Colon (tissue), 2 donors: ENCODE results near the gene SFI1.
"Not testable (repeated sequence)": the region's sequence is repeated elsewhere in the genome, so short reads cannot be mapped to it uniquely, and the experiment has no call there.

Experiments used
- FAIRE-seq: peaks from 2 replicates; lab custom pipeline; 2012; peaks lifted over from hg19 to GRCh38; lab: Jason Lieb, UNC
- donor health status: control.
- donor health status: control.

The SFI1 gene

GRCh38 chr22:31491218-31491962 lies 4.9 kb upstream of the SFI1 start:
- no peak for FAIRE-seq

DNA sequence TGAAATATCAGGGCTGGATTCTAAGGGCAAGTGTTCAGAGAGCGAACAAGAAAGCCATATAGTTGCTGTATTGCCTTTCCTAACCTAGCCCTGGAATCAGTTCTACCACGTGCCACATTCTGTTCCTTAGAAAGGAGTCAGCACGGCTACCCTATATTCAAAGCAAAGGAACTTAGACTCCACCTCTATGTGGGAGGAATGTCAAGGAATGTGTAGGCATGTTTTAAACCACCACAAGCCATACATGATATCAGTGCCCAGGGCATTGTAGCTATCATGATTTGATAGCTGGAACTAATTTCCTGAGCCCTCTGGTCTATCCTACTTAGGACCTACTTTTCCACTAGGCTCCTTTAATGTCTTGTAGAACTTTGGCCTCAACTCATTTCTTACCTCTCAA lies 4.2 kb upstream of the SFI1 start:
- no peak for FAIRE-seq

DNA sequence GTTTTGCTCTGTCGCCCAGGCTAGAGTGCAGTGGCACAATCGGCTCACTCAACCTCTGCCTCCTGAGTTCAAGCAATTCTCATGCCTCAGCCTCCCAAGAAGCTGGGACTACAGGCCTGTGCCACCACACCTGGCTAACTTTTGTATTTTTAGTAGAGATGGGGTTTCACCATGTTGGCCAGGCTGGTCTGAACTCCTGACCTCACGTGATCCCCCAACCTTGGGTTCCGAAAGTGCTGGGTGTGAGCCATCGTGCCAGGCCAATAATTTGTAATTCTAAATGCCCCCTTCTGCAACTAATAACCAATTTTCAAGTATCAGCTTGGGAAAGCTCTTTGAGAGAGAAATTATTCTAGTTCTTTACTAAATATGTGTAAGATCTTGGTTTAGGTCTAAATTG lies 3.0 kb upstream of the SFI1 start:
- FAIRE-seq: not testable (repeated sequence)

- no peak for FAIRE-seq
These were observed 993 bp upstream of the SFI1 start for GRCh38 chr22:31495343-31495742.

DNA sequence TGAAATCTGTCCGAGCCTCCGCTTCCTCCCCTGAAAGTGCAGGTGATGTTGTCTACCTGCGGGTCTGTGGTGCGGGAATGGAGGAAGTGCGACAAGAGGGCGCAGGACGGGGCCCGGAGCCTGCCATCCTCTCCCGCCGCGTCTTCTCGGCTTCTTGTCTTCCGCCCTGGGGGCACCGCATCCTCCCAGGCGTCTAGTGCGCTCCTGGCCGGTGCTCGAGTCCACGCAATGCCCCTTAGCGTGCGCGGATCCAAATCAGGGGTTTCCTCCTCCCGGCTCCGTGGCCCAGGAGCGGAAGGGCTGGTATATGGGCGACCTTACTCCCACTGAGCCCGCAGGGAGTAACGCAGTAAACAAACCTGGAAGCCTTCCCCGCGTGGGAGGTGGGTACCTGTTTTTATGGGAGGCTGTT lies 405 bp downstream of the SFI1 start:
- no peak for FAIRE-seq

DNA sequence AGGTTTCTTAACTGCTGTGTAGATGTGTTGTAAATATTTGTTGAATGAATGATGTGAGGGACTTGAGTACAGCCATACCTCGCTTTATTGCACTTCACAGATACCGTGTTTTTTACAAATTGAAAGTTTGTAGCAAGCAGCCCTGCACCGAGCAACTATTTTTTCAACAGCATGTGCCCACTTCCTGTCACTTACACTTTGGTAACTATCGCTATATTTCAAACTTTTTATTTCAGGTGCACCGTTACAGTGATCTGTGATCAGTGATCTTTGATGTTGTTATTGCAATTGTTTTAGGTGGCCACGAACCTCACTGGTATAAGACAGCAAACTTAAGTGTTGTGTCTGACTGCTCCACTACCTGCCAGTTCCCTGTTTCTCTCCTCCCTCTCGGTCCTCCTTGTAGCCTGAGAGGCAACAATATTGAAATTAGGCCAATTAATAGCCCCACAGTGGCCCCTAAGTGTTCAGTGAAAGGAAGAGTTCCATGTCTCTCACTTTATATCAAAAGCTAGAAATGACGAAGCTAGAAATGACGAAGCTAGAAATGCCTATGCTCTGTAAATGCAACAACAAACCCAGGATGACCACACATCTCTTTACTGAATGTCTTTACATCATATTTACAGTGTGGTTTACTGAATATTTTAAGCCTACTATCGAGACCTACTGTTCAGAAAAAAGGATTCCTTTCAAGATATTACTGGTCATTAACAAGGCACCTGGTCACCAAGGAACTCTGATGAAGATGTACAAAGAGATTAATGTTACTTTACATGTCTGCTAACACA lies 1.0 kb downstream of the SFI1 start:
- no peak for FAIRE-seq

DNA sequence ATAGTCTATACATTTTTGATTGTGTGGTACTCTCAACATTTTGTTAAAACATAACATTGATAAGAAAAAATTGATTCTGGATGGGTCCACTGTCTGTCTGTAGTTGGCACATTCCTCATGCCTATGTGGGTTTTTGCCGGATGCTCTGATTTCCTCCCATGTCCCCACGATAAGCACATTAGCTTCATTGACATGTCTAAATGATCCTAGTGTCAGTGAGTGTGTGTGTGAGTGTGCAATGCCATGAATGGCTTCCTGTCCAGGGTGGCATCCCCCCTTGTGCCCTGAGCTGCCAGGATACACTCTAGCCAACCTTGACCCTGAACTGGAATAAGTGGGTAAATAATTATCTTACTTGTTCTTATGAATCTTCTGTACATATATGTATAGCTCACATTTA lies 5.4 kb downstream of the SFI1 start:
- no peak for FAIRE-seq

GRCh38 chr22:31503211-31503964 lies 7.1 kb downstream of the SFI1 start:
- FAIRE-seq: no peak

DNA sequence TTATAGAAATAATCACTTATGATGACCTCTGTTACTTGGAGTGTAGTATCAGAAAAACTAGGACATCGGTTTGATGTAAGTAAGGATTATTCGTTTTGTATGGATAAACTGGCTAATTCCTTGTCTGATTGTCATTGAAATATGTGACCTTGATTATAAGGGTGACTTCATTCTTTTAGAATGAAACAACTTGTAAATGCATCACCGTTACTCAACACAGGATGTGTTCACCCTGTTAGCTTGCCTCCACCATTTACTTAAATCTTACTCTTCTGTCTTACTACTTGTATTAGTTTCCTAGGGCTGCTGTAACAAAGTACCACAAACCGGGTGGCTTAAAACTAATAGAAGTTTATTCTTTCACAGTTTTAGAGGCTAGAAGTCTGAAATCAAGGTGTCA lies 7.9 kb downstream of the SFI1 start:
- no peak for FAIRE-seq

DNA sequence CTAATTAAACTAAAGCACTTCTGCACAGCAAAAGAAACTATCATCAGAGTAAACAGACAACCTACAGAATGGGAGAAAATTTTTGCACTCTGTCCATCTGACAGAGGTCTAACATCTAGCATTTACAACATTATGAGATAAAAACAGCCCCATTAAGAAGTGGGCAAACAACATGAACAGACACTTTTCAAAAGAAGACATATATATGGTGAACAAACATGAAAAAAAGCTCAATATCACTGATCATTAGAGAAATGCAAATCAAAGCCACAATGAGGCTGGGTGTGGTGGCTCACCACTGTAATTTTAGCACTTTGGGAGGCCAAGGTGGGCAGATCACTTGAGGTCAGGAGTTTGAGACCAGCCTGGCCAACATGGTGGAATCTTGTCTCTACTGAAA lies 11.2 kb downstream of the SFI1 start:
- not testable (repeated sequence) for FAIRE-seq

DNA sequence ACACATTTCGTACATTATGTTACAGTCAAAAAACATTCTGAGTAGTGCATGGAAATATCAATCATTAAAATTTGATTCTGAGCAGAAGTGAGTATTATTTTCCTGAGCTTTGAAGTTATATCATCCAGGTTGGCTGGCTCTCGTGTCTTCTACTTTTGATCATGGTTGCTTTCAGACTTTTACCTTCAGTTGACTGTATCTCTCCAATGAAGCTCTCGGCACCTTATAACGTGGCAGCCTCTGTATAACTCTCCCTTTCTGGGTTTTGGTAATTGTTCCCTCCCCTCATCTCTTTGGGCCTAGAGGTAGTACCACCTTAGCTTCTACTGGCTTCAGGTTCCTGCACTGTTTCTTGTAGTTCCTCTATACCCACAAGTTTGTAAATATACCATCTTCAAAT lies 12.2 kb downstream of the SFI1 start:
- FAIRE-seq: no peak

GRCh38 chr22:31509061-31509762 lies 12.9 kb downstream of the SFI1 start:
- no peak for FAIRE-seq

GRCh38 chr22:31520051-31520450 lies 23.7 kb downstream of the SFI1 start:
- no peak for FAIRE-seq

DNA sequence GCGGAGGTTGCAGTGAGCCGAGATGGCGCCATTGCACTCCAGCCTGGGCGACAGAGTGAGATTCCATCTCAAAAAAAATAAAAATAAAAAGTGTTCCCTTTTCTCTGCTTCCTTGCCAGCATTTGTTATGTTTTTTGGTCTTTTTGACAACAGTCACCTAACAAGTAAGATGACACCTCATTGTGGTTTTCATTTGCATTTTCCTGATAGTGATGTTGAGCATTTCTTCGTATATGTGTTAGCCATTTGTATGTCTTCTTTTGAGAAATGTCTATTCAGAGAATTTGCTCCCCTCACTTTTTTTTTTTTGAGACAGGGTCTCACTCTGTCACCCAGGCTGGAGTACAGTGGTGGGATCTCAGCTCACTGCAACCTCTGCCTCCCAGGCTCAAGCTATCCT lies 27.8 kb downstream of the SFI1 start:
- FAIRE-seq: not testable (repeated sequence)

GRCh38 chr22:31526270-31526669 lies 29.9 kb downstream of the SFI1 start:
- FAIRE-seq: no peak

- FAIRE-seq: no peak
These were observed 34.5 kb downstream of the SFI1 start for GRCh38 chr22:31530823-31531195.

DNA sequence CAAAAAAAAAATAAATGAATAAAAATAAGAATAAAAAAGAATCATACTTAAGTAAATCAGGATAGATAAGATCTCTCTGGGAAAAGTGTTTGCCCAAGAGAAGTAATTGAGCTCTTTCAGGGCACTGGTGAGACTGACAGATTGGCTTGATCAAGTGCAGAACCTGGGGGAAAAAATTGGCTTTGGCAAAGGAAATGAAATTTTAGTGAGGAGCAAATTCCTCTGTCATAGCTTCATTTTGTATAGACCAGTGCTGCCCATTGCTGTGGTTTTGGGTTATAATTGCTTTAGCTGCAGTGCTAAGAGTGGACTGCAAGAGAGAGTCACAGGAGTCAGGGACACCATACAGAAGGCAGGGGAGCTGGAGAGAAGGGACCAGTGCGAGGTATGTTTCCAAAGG lies 35.7 kb downstream of the SFI1 start:
- FAIRE-seq: no peak

GRCh38 chr22:31533374-31533773 lies 37.0 kb downstream of the SFI1 start:
- FAIRE-seq: no peak

- FAIRE-seq: no peak
These were observed 40.7 kb downstream of the SFI1 start for GRCh38 chr22:31537019-31537535.

GRCh38 chr22:31538815-31539214 lies 42.5 kb downstream of the SFI1 start:
- FAIRE-seq: no peak

DNA sequence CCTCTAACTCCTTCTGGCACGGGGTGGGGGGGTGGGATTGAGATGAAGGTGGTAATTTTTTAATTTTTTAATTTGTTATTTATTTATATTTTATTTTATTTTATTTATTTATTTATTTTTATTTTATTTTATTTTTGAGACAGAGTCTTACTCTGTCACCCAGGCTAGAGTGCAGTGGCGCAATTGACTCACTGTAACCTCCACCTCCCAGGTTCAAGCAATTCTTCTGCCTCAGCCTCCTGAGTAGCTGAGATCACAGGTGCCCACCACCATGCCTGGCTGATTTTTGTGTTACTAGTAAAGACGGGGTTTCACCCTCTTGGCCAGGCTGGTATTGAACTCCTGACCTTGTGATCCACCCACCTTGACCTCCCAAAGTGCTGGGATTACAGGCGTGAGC lies 43.8 kb downstream of the SFI1 start:
- FAIRE-seq: not testable (repeated sequence)

GRCh38 chr22:31540966-31541365 lies 44.6 kb downstream of the SFI1 start:
- no peak for FAIRE-seq
